GM19240 (cell line): ENCODE measurements around the gene KSR2.

Source experiments
- DNase-seq: peaks from one replicate; pipeline ENCODE4 v3.0.0; 2011; ENCODE audit warnings: low spot score; ENCODE audit not compliant: insufficient read length

Gene KSR2

DNA sequence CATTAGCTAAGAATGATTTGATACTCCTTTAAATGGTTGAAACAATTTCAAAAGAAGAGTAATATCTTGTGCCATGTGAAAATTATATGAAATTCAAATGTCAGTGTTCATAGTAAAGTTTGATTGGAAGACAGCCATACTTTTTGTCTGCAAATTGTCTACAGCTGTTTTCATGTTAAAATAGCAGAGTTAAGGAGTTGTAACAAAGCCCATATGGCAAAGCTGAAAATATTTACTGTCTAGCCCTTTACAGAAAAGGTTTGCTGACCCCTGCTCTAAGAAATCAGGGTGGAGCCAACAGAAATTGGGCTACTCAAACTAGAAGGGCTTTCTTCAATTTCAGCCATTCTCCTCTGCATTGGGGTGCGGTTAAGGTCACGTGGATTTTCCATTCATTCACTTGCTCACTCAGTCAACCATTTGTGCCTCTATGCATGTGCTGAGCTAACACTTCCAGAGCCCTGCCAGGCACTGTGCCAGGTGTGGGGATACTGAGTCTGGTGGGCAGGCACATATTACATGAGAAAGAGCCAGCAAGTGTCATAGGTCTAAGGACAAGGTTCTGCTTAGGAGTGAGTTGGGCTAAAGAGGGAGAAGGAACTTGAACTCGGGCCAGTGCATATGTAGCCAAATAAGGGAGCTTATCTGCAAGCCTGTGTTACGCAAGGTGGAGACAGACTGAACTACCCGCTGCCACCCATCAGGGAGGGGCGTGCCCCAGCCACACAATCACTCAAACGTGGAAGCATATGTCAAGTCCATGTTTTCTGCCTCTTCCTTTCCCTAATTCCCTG lies 467.5 kb downstream of the KSR2 start:
- DNase-seq: no peak

DNA sequence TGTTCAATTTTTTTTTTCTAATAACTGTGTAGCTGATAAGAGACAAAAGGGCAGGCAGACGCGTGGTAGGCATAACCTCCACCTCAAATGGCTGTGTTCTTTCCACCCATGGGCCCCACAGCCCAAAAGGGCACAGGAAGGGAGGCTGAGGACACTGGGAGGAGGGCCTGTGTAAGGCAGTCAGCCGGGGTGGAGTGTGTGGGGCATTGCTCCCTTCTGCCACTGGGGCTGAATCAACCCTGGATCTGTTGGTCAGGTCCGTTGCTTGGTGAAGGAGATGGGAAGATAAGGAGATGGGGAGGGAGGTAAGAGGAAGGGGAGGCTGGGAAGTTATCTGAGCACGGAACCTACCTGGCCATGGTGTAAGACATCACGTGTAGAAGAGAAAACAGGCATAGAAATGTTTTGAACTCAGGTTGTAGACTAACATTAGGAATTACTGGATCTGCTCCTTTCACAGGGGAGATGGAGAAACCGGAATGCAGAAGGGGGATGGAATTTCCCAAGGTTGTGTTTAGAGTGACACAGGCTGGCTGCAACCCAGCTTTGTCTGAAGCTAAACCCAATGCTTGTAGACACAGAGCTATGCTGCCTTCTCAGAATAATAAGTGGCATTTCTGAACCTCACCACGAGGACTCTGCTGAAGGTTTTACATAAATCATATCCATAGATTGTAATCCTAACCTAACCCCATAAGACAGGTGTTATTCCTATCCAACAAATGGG lies 468.9 kb downstream of the KSR2 start:
- DNase-seq: no peak

- DNase-seq: no peak
These were observed 469.9 kb downstream of the KSR2 start for GRCh38 chr12:117498880-117499279.

- no peak for DNase-seq
These were observed 470.5 kb downstream of the KSR2 start for GRCh38 chr12:117498256-117498655.

DNA sequence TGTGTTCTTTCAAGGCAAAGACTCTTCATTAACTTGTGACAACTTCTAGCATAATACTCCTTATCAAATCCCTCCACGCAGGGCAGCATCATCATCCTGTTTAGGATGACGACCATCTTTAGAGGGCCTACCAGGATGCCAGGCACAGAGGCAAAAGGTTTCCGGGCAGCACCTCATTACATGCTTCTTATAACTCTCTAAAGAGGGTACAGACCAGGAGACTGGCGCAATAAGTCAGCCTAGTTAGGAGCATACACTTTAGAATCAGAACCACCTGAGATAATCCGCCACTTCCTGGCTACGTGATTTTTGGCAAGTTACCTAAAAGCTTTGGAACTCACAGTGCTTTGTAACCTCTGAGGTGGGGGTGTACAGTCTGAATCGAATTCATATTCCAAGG lies 471.4 kb downstream of the KSR2 start:
- DNase-seq: no peak

GRCh38 chr12:117494833-117495655 lies 473.7 kb downstream of the KSR2 start:
- DNase-seq: no peak

DNA sequence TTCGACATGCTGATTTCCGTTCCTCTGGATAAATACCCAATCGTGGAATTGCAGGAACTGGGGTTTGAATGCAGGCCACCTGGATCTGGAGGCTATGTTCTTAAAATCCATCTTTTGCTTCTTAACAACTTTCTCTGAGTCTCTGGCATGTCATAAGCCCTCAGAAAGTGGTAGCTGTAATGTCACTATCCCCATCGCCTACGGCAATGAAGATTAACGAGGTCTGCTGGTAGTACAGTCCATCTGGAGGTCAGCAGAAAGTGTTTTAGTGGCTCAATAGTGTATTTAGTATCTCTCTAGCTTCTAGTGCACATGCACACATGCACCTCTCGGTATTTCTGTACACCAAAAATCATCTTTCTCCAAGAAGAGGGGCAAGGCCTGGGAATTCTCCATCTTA lies 477.1 kb downstream of the KSR2 start:
- DNase-seq: no peak

DNA sequence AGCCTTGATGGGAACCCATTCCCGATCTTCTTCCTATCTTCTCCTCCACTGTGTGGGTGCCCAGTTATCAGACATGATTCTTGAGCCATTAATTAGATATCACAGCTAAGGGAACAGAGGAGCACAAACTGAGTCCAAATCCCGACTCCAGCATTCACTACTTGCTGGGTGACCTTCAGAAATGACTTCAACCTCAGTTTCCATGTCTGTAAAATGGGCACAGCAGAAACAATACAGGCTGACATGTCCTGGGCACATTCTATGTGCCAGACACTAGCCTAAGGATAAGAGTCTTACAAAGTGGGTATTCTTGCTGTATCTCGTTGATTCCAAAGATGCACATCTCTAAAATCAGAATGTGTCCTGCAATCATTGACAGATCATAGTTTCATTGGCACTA lies 478.7 kb downstream of the KSR2 start:
- no peak for DNase-seq

GRCh38 chr12:117489671-117490070 lies 479.1 kb downstream of the KSR2 start:
- no peak for DNase-seq

GRCh38 chr12:117486840-117487659 lies 481.7 kb downstream of the KSR2 start:
- DNase-seq: no peak

- no peak for DNase-seq
These were observed 482.6 kb downstream of the KSR2 start for GRCh38 chr12:117485984-117486839.

DNA sequence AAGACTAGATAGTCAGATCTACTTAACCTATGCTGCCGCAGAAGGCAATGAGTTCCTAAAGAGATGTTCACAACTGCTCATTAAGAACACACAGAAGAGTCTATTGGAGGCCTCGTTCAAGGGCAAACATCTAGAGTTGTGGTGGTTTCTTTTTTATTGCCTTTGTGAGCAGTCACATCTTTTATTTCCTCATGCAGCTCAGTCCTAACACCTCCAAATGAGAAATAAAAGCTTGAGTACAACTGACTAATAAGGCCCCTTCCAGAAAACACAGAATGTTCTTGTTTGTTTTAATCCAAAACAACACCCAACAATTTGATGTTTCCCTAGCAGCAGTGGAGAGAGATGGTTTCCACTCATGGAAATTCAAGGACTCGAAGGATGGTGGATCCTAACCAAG lies 483.9 kb downstream of the KSR2 start:
- no peak for DNase-seq

DNA sequence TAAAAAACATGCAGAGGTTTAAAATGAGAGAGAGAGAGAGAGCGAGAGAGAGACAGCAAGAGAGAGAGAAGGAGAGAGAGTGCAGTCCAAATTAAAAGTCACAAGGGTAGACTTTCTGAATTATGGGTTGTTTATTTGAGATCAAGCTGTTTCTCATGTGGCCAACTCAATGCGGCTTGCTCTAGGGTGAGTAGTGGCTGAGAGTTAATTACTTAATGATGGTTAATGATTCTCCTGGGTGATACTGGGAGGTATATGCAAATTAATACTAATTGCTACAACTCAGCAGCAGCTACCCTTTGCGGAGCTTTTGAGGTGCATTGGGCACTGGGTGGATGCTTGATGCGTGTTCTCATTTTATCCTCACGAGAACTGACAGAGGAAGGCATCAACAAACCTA lies 485.3 kb downstream of the KSR2 start:
- no peak for DNase-seq

DNA sequence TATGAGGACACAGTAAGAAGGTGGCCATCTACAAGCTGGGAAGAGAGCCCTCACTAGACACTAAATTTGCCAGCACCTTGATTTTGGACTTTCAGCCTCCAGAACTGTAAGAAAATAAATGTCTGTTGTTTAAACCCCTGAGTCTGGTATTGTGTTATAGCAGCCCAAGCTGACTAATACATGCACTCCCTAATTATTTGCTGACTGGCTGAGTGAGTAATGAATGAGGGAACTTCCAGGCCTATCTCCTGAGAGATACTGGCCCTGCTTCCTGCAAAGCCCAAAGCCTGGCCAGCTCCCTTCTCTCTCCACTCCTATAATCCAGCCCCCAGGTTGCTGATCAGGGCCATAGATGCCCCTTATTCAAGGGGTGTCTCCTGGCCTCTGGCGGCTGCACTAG lies 487.3 kb downstream of the KSR2 start:
- no peak for DNase-seq

DNA sequence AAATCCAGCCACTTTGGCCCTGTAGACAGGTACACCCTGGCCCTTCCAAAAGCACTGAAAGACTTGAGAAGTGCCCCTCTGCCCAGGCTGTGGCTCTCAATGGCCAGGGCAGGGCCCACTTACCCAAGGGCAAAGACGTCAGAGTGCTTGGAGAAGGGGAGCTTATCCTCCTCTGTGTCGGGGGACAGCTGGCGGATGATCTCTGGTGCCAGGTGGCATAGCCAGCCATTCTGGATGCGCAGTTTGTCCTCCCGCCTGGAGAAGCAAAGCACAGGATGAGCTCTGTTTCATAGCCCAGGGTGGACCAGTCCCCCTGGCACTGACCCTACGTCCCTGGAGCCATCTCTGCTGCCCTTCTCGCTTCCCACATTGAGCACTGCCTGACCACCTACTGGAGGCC lies 492.4 kb downstream of the KSR2 start:
- no peak for DNase-seq

DNA sequence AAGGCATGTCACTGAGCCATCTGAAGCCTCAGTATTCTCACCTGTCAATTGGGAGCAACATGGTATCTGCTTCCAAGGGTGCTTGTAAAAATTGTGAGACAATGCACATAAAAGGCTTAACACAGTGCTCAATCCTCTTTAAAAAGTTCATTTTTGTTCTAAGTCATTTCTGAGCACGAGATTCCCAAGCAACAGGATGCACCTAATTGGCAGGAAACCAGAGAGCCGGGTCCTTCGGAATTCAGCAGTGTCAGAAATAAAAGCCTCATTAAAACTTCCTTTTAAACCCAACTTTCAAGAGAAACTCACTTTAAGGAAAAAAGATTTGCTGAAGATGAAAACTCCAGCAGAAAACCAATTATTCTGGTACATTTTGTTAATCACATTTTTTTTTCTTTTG lies 494.9 kb downstream of the KSR2 start:
- no peak for DNase-seq

- DNase-seq: no peak
These were observed 495.8 kb downstream of the KSR2 start for GRCh38 chr12:117472983-117473382.

DNA sequence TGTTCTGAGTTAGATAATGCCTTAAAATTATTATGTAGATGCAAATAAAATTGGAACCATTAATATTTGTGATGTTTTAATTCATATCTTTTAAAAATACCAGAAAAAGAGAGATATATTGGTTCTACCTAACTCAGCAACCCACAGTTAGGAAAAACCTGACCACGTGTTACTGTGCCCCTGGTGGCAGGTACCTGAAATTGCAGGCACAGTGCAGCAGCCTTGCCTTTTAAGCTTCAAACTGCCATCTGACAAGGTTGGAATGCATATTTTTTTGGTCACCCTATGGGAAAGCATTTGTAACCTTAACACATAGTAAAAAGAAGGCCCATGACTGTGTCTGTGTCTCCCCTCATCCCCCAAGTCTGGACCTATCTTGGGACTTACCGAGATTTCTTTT lies 498.0 kb downstream of the KSR2 start:
- DNase-seq: no peak

DNA sequence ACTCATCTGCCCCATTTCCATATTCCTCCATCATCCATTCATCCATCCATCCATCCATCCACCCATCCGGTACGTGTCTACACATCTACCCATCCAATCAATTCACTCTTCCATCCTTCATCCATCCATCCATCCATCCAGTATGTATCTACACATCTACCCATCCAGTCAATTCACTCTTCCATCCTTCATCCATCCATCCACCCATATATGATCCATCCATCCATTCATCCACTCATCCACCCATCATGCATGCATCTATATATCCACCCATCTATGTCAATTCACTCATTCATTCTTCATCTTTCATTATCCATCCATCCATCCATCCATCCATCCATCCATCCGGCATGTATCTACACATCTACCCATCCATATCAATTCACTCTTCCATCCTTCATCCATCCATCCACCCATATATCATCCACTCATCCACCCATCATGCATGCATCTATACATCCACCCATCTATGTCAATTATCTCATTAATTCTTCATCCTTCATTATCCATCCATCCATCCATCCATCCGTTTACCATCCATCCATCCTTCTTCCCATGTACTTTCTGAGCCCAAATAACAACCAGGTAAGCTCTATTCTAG lies 498.8 kb downstream of the KSR2 start:
- DNase-seq: no peak

GRCh38 chr12:117468016-117468415 lies 500.8 kb downstream of the KSR2 start:
- DNase-seq: no peak
